MM.1S (cell line): ENCODE results near the gene LBHD2.

Source experiments
- DNase-seq: peaks from one replicate; pipeline ENCODE4 v3.0.0-alpha.2; 2015
- H2AFZ ChIP-seq: fragments of 300-600 bp; sonication (generic); 2 replicates; pipeline ENCODE4 v1.6.0; 2016; ENCODE audit warnings: antibody characterized with exemption, low read length
- H3F3A ChIP-seq: fragments of 300-600 bp; sonication (generic); 2 replicates; pipeline ENCODE4 v1.6.1; 2016; ENCODE audit warnings: mild to moderate bottlenecking, antibody characterized with exemption, low read length, moderate library complexity, mixed read lengths; ENCODE audit not compliant: insufficient read depth
- H3K27ac ChIP-seq: fragments of 300-600 bp; sonication (generic); 2 replicates; pipeline ENCODE4 v1.5.1; 2016; ENCODE audit warnings: mild to moderate bottlenecking, low read length
- H3K27me3 ChIP-seq: fragments of 300-600 bp; sonication (generic); replicated peaks from 2 replicates; pipeline ENCODE4 v1.6.0; 2016; ENCODE audit warnings: low read length; ENCODE audit not compliant: insufficient read depth
- H3K36me3 ChIP-seq: fragments of 300-600 bp; sonication (generic); replicated peaks from 2 replicates; pipeline ENCODE4 v1.6.1; 2016; ENCODE audit warnings: mild to moderate bottlenecking, low read length, mixed read lengths; ENCODE audit not compliant: insufficient read depth
- H3K4me1 ChIP-seq: fragments of 300-600 bp; sonication (generic); 2 replicates; pipeline ENCODE4 v1.6.1; 2016; ENCODE audit warnings: low read length, mixed read lengths
- H3K4me2 ChIP-seq: fragments of 300-600 bp; sonication (generic); 2 replicates; pipeline ENCODE4 v1.6.0; 2016; ENCODE audit warnings: low read depth, low read length
- H3K4me3 ChIP-seq: fragments of 300-600 bp; sonication (generic); 2 replicates; pipeline ENCODE4 v1.5.1; 2016; ENCODE audit warnings: low read length, mixed read lengths
- H3K79me2 ChIP-seq: fragments of 300-600 bp; sonication (generic); 2 replicates; pipeline ENCODE4 v1.6.1; 2016; ENCODE audit warnings: mixed run types, low read length, mixed read lengths
- H3K9ac ChIP-seq: fragments of 300-600 bp; sonication (generic); 2 replicates; pipeline ENCODE4 v1.6.1; 2016; ENCODE audit warnings: low read length, mixed read lengths
- H3K9me2 ChIP-seq: fragments of 300-600 bp; sonication (generic); replicated peaks from 2 replicates; pipeline ENCODE4 v1.6.1; 2016; ENCODE audit warnings: mild to moderate bottlenecking, low read length, mixed read lengths; ENCODE audit not compliant: insufficient read depth
- H3K9me3 ChIP-seq: fragments of 300-600 bp; sonication (generic); replicated peaks from 2 replicates; pipeline ENCODE4 v1.6.1; 2016; ENCODE audit warnings: mild to moderate bottlenecking, low read length, mixed read lengths; ENCODE audit not compliant: insufficient read depth
- H4K20me1 ChIP-seq: fragments of 300-600 bp; sonication (generic); 2 replicates; pipeline ENCODE4 v1.6.1; 2016; ENCODE audit warnings: mild to moderate bottlenecking, low read length, moderate library complexity, mixed read lengths; ENCODE audit not compliant: insufficient read depth
- EZH2 ChIP-seq: fragments of 300-600 bp; sonication (generic); optimal IDR thresholded peaks from 2 replicates; pipeline ENCODE3; 2017; ENCODE audit warnings: low read depth, mild to moderate bottlenecking, antibody characterized with exemption, low read length, mixed read lengths
- EZH2phosphoT487 ChIP-seq: fragments of 300-600 bp; sonication (generic); IDR thresholded peaks from 2 replicates; pipeline ENCODE4 v1.6.1; 2018; ENCODE audit warnings: antibody characterized with exemption, low read length
- TF ChIP-seq, protein P1 (sequence below): fragments of 300-600 bp; sonication (generic); IDR thresholded peaks from 2 replicates; pipeline ENCODE4 v1.5.1; 2016; ENCODE audit warnings: antibody characterized with exemption, low read length, mixed read lengths

The LBHD2 gene

DNA sequence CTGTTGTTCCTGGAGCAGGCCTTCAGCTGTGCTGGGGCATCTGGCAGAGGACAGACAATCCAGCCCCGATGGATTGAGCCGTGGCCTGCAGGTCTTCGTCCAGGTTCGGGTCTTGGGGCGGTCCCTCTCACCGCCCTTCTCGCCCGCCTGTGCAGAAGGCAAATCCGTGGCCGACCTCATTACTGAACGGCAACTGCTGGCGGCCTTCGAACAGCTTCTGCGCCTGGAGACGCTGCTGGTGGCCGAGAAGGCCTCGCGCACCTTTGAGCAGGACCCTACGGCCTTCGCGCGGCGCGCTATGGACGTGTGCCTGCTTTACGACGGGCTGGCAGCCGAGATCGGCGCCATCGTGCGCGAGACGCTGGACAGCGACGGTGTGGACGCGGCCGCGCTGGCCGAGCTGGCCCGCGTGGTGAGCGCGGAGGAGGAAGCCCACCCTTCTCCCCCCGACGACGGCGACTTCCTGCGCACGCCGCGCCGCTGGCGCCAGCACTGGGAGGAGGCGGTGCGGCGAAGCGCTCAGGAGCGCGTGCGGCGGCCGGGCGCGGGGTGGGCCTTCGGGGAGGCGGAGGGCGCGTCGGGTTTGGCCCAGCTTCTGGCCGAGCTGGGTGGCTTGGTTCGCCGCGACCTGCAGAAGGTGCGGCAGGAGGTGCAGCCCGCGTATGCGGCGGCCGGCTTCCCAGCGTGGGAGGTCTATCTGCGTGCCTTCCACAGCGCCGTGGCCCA, 18.1 kb downstream of the LBHD2 start:
- Histone ChIP-seq H3K9me3 (no peaks in the 10 kb centered on the region), H3K79me2 (no peaks in the 10 kb centered on the region), H3K4me2 (no peak overlapping the region), H3K27ac (no peak overlapping the region), H3K9ac (no peak overlapping the region), H3K9me2 (no peaks in the 10 kb centered on the region), H3K36me3 (no peaks in the 10 kb centered on the region), H3K4me3 (no peak overlapping the region), H3F3A (no peaks in the 10 kb centered on the region; the same call in 1 of the 2 replicates), H3K27me3 (peaks cover 8% of the 10 kb centered on the region; the same call in 1 of the 2 replicates), H4K20me1 (no peaks in the 10 kb centered on the region), H2AFZ (no peak overlapping the region), H3K4me1 (0 out of 2 replicates have a peak, but pooled peaks cover 5% of the 10 kb centered on the region)
- TF ChIP-seq, protein P1, sequence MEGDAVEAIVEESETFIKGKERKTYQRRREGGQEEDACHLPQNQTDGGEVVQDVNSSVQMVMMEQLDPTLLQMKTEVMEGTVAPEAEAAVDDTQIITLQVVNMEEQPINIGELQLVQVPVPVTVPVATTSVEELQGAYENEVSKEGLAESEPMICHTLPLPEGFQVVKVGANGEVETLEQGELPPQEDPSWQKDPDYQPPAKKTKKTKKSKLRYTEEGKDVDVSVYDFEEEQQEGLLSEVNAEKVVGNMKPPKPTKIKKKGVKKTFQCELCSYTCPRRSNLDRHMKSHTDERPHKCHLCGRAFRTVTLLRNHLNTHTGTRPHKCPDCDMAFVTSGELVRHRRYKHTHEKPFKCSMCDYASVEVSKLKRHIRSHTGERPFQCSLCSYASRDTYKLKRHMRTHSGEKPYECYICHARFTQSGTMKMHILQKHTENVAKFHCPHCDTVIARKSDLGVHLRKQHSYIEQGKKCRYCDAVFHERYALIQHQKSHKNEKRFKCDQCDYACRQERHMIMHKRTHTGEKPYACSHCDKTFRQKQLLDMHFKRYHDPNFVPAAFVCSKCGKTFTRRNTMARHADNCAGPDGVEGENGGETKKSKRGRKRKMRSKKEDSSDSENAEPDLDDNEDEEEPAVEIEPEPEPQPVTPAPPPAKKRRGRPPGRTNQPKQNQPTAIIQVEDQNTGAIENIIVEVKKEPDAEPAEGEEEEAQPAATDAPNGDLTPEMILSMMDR, result no peak
- TF ChIP-seq EZH2, result no peak
- TF ChIP-seq EZH2phosphoT487, result no peak
- DNase-seq, result no peak

DNA sequence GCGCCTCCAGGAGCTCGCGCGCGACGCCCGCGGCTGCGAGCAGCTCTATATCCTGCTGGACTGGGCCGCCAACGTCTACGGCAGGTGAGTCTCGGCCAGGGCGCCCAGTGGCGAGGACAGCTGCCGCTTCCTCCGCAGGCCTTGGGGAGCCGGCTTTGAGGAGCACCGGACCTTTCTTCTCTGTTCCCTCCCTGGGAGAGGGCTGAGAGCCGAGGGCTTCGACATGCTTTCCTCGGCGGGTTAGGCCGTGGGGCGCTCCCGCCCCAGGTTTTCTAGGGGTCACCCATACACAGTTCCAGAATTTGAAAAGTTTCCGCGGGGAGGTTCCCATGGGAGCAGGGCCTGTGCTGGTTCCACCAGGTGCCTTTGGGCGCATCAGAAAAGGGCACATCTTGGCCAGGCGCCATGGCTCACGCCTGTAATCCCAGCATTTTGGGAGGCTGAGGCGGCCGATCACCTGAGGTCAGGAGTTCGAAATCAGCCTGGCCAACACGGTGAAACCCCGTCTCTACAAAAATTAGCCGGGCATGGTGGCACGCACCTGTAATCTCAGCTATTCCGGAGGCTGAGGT, 18.8 kb downstream of the LBHD2 start:
- no peaks in the 10 kb centered on the region for H3K36me3 ChIP-seq
- no peak overlapping the region for H3K27ac ChIP-seq
- H3F3A ChIP-seq, result no peaks in the 10 kb centered on the region; the same call in 1 of the 2 replicates
- TF ChIP-seq, protein P1, result no peak
- no peak for TF ChIP-seq EZH2phosphoT487
- TF ChIP-seq EZH2, result no peak
- H3K4me2 ChIP-seq, result no peak overlapping the region
- no peaks in the 10 kb centered on the region for H3K79me2 ChIP-seq
- no peak overlapping the region for H2AFZ ChIP-seq
- no peaks in the 10 kb centered on the region for H4K20me1 ChIP-seq
- H3K9me2 ChIP-seq, result no peaks in the 10 kb centered on the region
- 0 out of 2 replicates have a peak, but pooled peaks cover 5% of the 10 kb centered on the region for H3K4me1 ChIP-seq
- no peaks in the 10 kb centered on the region for H3K9me3 ChIP-seq
- no peak overlapping the region for H3K4me3 ChIP-seq
- no peak overlapping the region for H3K9ac ChIP-seq
- no peak for DNase-seq
- peaks cover 8% of the 10 kb centered on the region; the same call in 1 of the 2 replicates for H3K27me3 ChIP-seq

DNA sequence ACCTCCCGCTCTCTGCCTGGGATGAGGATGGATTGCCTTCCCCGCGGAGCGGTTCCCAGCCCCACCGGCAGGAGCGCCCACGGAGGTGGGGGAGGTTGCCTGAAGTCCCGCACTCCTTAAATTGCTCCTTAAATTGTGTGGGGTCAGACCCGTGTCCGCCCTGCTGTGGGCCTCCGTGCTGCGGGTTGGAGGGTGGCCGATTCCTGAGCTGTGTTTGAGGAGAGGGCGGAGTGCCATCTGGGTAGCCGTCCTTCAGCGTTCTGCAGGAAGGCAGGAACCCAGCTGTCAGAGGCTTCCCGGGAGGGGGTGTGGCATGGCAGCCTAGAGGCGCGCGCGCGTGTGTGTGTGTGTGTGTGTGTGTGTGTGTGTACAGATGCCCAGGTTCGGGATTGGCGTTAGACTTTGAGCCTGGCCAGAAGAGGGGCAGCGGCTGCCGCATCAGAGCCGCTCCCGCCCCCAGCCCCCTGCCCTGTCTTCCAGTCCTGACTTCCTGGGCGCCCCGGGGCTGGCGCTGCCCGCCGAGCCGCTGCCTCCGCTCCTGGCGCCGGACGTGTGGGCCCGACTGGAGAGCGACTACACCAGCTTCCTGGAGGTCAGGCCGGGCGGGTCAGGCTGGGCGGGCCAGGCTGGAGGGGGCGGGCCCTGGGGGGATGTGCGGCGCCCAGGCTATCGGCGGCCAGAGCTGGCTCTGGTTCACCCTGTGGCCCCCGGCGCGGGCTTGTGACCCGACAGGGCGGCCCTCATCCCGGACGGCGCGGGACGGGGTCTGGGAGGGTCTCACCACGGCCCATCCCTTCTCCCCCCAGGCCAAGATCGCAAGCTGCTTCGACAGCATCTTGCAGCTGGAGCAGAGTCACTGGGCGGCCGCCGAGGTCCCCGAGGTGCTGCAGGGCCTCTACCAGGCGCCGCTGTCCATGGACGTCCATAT, 19.7 kb downstream of the LBHD2 start:
- H3K27me3 ChIP-seq, result peaks cover 8% of the 10 kb centered on the region; the same call in 1 of the 2 replicates
- H3K79me2 ChIP-seq, result no peaks in the 10 kb centered on the region
- no peaks in the 10 kb centered on the region for H4K20me1 ChIP-seq
- no peak overlapping the region for H2AFZ ChIP-seq
- H3K4me1 ChIP-seq, result 0 out of 2 replicates have a peak, but pooled peaks cover 5% of the 10 kb centered on the region
- H3K9ac ChIP-seq, result no peak overlapping the region
- TF ChIP-seq, protein P1, result no peak
- no peak for TF ChIP-seq EZH2phosphoT487
- TF ChIP-seq EZH2, result no peak
- H3K4me3 ChIP-seq, result no peak overlapping the region
- H3K4me2 ChIP-seq, result no peak overlapping the region; the same call in 1 of the 2 replicates
- H3K36me3 ChIP-seq, result no peaks in the 10 kb centered on the region
- H3K9me2 ChIP-seq, result no peaks in the 10 kb centered on the region
- no peaks in the 10 kb centered on the region for H3K9me3 ChIP-seq
- no peak for DNase-seq
- no peak overlapping the region for H3K27ac ChIP-seq
- no peaks in the 10 kb centered on the region; the same call in 1 of the 2 replicates for H3F3A ChIP-seq
